ENCODE results near the gene LILRB1. TPM values are rescaled to one million over a fixed set of nuclear protein-coding genes. Genes with fewer than 3 reads are reported as not detected.

Gene LILRB1
- total and polyA plus RNA-seq, 9 of the 15 experiments (the other 6 are each of a cell fraction or from before 2014, with no cell fraction given): not detected

- TF ChIP-seq XRCC5 (IDR thresholded peaks at IDR 0.05; ENCODE audit: low read depth, low read length) (no peak), ZBTB2 (IDR thresholded peaks at IDR 0.05) (no peak), KLF6 (CRISPR knock-in tag; IDR thresholded peaks at IDR 0.05; ENCODE audit: borderline replicate concordance) (no peak), ZNF12 (CRISPR knock-in tag; IDR thresholded peaks at IDR 0.05) (no peak), TOE1 (IDR thresholded peaks at IDR 0.05; ENCODE audit: borderline replicate concordance) (no peak), TOE1 (CRISPR knock-in tag; IDR thresholded peaks at IDR 0.05; ENCODE audit: borderline replicate concordance, low read depth) (no peak), NR4A1 (CRISPR knock-in tag; IDR thresholded peaks at IDR 0.05) (no peak), NR4A1 (tag; IDR thresholded peaks at IDR 0.05) (no peak), EP400 (IDR thresholded peaks at IDR 0.05) (no peak), ZBTB17 (CRISPR knock-in tag; IDR thresholded peaks at IDR 0.05) (no peak), BRD9 (IDR thresholded peaks at IDR 0.05; ENCODE audit: low read depth, partially characterized antibody) (no peak), ZKSCAN1 (IDR thresholded peaks at IDR 0.05; ENCODE audit: low read depth, low read length) (no peak), ZNF644 (tag; IDR thresholded peaks at IDR 0.05; ENCODE audit: low read depth) (no peak)
Measured at GRCh38 chr19:54586397-54586796, 43.9 kb upstream of the LILRB1 start (continued).
